Measurements from ENCODE around the gene HADHB.

Gene HADHB

GRCh38 chr2:26244309-26245230 lies at the start of gene HADHB, which contains the start of gene HADHA:
HADHB (plus strand) TSS chr2:26244939; CDS start chr2:26254255, 9,316 bp downstream.
HADHA (minus strand) TSS chr2:26244632; CDS start chr2:26244596, 36 bp downstream.
- DNase-seq (ENCODE audit: low read depth in 2 of 2): peak; percentile 67 to 74

GRCh38 chr2:26195040-26195984 lies 49.4 kb upstream of the HADHB start:
- no peak for DNase-seq (ENCODE audit: low read depth in 2 of 2)

GRCh38 chr2:26196683-26197418 lies 47.9 kb upstream of the HADHB start:
- no peak for DNase-seq (ENCODE audit: low read depth in 2 of 2)

- no peak for DNase-seq (ENCODE audit: low read depth in 2 of 2)
Observed at GRCh38 chr2:26197516-26197915, 47.2 kb upstream of the HADHB start.

- DNase-seq (ENCODE audit: low read depth in 2 of 2): no peak
Observed at GRCh38 chr2:26202981-26203490, 41.7 kb upstream of the HADHB start.

GRCh38 chr2:26203906-26204305 lies 40.8 kb upstream of the HADHB start:
- DNase-seq (ENCODE audit: low read depth in 2 of 2): no peak

- no peak for DNase-seq (ENCODE audit: low read depth in 2 of 2)
Observed at GRCh38 chr2:26212011-26212410, 32.7 kb upstream of the HADHB start.

GRCh38 chr2:26214759-26215158 lies 30.0 kb upstream of the HADHB start:
- DNase-seq (ENCODE audit: low read depth in 2 of 2): no peak

GRCh38 chr2:26215833-26216232 lies 28.9 kb upstream of the HADHB start:
- DNase-seq (ENCODE audit: low read depth in 2 of 2): no peak

GRCh38 chr2:26216587-26216986 lies 28.2 kb upstream of the HADHB start:
- no peak for DNase-seq (ENCODE audit: low read depth in 2 of 2)

GRCh38 chr2:26217720-26218119 lies 27.0 kb upstream of the HADHB start:
- no peak for DNase-seq (ENCODE audit: low read depth in 2 of 2)

- no peak for DNase-seq (ENCODE audit: low read depth in 2 of 2)
Observed at GRCh38 chr2:26223018-26223417, 21.7 kb upstream of the HADHB start.

- no peak for DNase-seq (ENCODE audit: low read depth in 2 of 2)
Observed at GRCh38 chr2:26224095-26224494, 20.6 kb upstream of the HADHB start.

- no peak for DNase-seq (ENCODE audit: low read depth in 2 of 2)
Observed at GRCh38 chr2:26229595-26229994, 15.1 kb upstream of the HADHB start.

GRCh38 chr2:26230806-26231205 lies 13.9 kb upstream of the HADHB start:
- no peak for DNase-seq (ENCODE audit: low read depth in 2 of 2)

- DNase-seq (ENCODE audit: low read depth in 2 of 2): no peak
Observed at GRCh38 chr2:26235089-26235488, 9.7 kb upstream of the HADHB start.

- no peak for DNase-seq (ENCODE audit: low read depth in 2 of 2)
Observed at GRCh38 chr2:26237868-26238267, 6.9 kb upstream of the HADHB start.

- DNase-seq (ENCODE audit: low read depth in 2 of 2): no peak
Observed at GRCh38 chr2:26238311-26238958, 6.3 kb upstream of the HADHB start.

- no peak for DNase-seq (ENCODE audit: low read depth in 2 of 2)
Observed at GRCh38 chr2:26241928-26242436, 2.8 kb upstream of the HADHB start.

- DNase-seq (ENCODE audit: low read depth in 2 of 2): no peak
Observed at GRCh38 chr2:26243470-26244308, 1.1 kb upstream of the HADHB start.
